DLD1 (cell line): ENCODE results near the gene EIF2A.

Source experiments
- in situ Hi-C: cut with HindIII; loops from 2 replicates; pipeline ENCODE4 v1.10.0; 2017; ENCODE audit warnings: low sequenced_read_pairs

Gene EIF2A

DNA sequence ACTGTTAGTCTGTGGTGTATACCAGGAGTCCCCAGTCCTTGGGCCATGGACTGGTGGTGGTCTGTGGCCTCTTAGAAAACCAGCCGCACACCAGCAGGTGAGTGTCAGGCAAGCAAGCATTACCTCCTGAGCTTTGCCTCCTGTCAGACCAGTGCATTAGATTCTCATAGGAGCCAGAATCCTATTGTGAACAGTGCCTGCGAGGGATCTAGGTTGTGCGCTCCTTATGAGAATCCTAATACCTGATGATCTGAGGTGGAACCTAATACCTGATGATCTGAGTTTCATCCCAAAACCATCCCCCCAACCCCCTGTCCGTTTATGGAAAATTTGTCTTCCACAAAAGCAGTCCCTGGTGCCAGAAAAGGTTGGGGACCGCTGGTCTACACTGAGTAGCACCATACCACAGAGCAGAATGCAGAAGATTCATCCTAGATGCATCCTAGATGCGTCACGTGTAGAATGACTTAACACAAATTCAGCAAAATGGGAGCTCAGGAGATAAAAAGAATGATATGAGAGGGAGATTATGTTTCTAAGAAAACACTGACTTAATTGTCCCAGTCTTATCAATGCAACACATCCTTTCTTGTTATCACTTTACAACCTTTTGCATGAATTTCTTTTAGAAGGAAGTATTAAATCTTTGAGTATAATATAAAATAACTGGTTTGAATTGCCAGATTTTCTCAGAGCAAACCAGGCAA lies 85.1 kb downstream of the EIF2A start:
- in situ Hi-C loops: no loop called here

DNA sequence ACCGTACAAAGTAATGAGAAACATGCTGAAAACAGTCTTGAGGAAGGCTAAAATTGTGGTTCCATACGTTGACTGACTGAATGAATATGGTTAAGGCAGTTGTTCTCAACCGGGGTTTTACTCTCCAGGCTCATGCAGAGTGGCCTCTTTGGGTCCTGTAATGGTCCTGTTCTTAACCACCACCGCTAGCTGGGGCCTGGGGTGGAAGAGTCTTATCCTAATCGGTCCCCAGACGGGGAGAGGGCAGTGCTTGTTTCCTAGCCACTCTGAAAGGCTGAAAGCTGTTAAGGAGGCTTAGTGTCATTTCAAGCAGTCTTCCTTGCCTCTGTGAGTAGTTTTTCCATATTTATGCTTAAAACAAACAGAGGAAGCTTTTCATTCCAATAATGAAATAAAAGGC lies 88.5 kb downstream of the EIF2A start:
- in situ Hi-C loops: no loop called here

- in situ Hi-C loops: no loop called here
These were observed 88.9 kb downstream of the EIF2A start for GRCh38 chr3:150635526-150635925.
